ENCODE measurements around the gene HNRNPA2B1.

Gene HNRNPA2B1

GRCh38 chr7:26145238-26145637 is 55.3 kb downstream of the HNRNPA2B1 start:
- no peak for DNase-seq (ENCODE audit: low read depth)

- DNase-seq (ENCODE audit: low read depth): no peak
Observed at GRCh38 chr7:26144184-26145080, 56.1 kb downstream of the HNRNPA2B1 start.

- no peak for DNase-seq (ENCODE audit: low read depth)
Observed at GRCh38 chr7:26143298-26144048, 57.1 kb downstream of the HNRNPA2B1 start.

GRCh38 chr7:26141077-26141476 is 59.5 kb downstream of the HNRNPA2B1 start:
- no peak for DNase-seq (ENCODE audit: low read depth)

- no peak for DNase-seq (ENCODE audit: low read depth)
Observed at GRCh38 chr7:26140380-26140779, 60.2 kb downstream of the HNRNPA2B1 start.
